Bone marrow (tissue), 2 donors: ENCODE results near the gene STBD1.
"Not testable (repeated sequence)": the region's sequence is repeated elsewhere in the genome, so short reads cannot be mapped to it uniquely, and the experiment has no call there.

Experiments
- DNase-seq, 2 donors: peaks; one replicate each; lab custom pipeline; 2025; lab: John Stamatoyannopoulos, UW

Gene STBD1

DNA sequence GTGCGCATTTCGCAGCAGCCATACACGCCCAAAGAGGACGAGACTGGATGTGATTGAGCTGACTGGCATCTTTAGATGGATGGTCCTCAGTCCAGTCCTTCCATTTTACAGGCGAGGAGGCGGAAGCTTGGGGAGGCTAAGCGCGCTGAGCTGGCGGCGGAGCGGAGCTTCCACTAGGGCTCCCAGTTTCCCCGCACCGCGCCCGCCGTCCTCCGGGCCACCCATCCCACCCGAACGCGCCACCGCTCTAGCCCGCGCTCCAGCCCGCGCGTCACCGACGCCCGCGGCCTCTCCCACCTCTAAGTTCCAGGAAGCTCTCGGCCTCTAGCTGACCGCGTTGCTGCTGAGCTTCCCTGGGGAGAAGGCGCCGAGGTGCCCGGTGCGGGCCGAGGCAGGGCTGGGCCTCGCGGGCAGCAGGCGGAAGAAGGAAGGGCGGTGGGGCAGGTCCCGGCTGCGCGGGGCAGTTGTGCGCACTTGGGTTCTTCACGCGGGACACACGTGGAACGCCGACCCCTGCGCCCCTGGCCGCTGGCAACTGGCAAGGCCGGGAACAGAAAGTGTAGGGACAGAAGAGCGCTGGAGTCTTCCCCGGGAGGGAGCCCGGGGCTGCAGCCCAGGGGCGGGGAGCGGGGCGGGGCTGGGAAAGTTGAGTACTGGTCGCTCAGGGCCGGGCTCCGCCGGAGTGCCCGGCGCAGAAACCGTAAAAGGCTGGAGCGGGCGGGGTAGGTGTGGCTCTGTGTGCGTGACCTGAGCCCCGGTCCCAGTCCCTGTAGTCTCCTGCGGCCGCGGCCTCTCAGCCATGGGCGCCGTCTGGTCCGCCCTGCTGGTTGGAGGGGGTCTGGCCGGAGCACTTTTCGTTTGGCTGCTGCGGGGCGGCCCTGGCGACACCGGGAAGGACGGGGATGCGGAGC is at the start of gene STBD1:
Gene STBD1 (plus strand): TSS at position 763 of the 911 bp plus-strand sequence. CDS start 37 bp downstream, at position 800.
- DNase-seq = peak in 1 of 2 donors; percentile 46

DNA sequence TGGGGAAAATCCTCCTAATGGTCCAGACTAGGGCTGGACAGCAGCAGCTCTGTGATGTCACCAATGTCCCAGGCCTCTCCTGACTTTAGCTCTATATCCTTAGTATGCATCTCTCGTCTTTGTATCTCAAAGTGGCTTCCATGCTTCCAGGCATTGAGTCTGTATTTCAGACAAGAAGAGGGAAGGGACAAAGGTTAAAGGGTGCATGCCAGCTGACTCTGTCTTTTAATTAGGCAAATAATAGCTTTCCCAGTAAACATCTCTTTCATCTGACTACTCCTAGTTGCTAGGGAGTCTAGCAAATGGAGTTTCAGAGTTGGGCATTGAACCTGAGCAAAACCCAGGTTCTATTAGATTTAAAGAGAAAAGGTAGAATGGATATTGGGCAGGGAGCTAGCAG is 49.6 kb upstream of the STBD1 start:
- DNase-seq = no peak

DNA sequence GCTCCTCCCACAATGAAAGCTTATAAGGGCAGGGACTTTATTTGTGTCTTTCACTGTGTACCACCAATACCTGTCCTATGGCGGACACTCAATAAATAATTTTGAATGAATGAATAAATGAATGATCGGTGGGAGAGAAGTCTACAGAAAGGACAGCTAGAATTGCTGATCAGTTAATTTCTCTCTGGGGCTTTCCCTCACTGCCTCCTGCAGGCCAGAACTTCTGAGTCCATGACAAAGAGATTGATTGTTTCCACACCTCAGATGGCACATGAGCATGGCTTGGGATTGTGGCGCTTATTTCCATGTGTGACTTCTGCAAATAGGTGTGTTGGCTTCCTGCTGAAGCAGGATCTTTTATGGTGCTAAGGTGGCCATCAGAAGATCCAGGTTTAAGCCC is 48.7 kb upstream of the STBD1 start:
- DNase-seq = no peak

DNA sequence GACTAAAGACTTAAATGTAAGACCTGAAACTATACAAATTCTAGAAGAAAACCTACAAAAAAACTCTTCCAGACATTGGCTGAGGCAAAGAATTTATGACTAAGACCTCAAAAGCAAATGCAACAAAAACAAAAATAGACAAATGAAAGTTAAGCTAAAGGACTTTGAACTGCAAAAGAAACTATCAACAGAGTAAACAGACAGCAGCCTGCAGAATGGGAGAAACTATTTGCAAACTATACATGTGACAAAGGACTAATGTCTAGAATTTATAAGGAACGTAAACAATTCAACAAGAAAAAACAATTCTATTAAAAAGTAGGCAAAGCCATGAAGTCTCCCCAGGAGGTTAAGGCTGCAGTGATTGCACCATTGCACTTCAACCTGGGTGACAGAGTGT is 46.0 kb upstream of the STBD1 start:
- no peak for DNase-seq

DNA sequence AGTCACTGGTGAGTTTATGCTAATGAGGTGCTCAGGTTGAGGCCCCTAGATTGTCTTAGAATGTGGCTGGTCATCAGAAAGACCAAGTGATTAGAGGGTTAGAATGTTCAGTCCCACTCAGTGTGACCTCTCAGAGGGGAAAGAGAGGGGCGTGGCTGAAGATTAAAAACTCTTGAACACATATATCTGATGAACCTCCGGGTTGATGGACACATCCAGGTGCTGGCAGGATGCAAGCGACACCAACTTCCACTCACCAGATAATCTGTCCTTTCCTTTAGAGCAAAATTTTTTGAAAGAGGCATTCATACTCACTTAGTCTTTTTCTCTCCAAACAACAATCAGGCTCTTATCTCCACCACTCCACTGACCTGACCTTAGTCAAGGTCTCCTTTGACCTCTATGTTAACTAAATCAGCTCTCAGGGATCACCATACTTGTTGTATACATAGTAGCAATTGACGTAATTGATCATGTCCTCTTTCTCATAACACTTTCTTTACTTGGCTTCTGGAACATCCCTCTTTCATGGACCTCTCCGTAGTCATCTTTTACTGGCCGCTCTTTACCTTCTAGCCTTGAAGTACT is 40.8 kb upstream of the STBD1 start:
- DNase-seq = no peak

DNA sequence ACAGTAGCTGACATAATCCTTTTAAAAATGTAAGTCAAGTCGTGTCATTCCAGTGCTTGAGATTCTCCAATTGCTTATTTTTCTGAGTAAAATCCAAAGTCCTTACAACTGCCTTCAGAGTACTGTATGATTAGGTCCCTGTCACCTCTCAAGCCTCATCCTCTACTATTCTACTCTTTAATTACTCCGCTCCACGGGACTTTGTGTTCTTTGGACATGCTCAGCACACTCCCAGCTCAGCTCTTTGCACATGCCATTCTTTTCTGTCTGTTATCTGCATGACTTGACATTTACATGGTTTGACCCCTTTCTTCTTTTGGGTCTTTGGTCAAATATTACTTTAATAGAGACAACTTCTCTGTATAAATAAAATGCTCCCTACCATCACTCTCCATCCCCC is 39.9 kb upstream of the STBD1 start:
- no peak for DNase-seq

DNA sequence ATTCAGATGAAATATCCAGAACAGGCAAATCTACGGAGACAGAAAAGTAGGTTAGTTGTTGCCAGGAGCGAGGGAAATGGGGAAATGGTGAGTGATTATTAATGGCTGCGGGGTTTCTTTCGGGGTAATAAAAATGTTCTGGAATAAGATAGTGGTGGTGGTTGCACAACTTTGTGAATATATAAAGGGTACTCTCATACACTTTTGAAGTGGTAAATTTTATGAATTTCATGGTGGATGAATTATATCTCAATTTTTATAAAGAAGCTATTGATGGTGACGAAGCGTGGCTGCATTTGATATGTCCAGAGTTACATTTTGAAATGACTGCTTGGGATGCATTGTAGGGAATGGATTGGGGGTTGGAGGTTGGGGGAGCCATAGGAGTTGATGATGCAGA is 38.7 kb upstream of the STBD1 start:
- no peak for DNase-seq

DNA sequence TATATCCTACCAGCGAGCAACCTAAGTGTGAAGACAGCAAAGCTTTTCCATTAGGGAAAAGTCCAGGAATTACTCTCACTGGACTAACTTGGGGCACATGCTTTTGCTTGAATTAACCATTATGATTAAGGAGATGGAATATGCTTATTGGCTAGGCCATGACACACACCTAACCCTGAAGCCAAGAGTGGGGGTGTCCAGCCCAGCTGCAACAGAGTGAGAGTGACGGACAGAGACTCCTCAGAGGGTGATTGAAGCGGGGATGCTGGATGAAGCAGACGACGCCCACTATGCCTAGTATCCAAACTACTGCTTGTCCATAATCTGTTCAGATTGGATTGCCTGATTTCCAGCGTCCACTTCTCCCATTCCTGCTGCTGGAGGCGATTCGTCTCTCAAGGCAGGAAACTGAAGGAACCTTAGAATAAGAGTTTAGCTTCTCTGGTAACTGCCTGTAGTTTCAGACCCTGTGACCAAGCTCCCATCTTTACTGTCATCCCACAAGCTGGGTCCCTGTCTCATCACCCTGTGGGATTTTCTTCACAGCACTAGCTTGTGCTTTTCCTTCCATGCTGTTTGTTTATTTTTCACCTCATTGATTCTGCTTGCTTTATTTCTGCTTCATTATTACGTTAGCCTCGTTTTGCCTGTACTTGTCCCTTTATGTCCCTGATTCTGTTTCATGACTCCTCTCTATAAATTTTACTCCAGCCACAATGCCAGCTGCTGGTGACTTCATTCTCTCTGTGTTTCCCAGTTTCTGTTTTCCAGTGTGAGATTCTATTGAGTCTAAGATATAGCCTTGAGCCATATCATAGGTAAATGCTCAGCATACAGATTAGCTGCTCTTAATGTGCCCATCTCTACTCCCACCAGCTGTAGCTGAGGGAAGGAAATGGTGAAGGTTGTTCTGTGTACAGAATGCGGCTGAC is 36.0 kb upstream of the STBD1 start:
- no peak for DNase-seq

DNA sequence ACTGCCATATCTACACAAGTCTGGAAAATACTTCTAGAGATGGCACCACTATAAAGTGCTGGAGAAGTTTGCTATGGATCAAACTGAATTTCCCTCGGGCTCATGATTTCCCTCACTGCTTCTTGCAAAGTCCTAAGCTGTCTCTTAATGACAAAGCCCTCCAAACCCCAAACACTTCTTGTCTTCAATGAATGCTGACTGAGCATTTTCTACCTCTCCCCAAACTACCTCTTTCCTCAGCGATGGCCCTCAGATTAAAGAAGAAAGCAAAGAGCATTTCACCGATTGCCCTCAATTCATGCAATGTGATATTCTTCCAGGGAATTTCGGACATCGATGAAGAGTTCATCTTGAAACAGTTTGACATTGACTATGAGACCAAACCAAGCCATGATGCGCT is 35.3 kb upstream of the STBD1 start:
- DNase-seq = no peak

DNA sequence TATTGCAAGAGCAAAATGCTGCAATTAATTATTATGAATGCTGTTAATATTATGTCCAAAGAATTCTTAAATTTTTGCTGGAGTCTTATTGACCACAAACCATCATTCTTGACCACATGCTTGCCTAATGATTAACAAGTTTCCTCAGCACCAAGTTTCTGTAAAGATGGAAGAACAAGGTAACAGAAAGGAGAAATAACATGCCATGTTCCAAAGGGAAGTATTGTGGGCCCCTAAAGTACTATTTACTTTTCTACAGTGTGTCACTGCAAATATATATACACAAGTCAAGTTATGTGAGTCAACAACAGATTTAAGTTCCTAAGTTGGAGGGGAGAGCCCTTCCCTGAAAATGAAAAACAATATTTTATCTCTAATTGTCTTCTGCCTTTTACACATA is 34.5 kb upstream of the STBD1 start:
- no peak for DNase-seq

DNA sequence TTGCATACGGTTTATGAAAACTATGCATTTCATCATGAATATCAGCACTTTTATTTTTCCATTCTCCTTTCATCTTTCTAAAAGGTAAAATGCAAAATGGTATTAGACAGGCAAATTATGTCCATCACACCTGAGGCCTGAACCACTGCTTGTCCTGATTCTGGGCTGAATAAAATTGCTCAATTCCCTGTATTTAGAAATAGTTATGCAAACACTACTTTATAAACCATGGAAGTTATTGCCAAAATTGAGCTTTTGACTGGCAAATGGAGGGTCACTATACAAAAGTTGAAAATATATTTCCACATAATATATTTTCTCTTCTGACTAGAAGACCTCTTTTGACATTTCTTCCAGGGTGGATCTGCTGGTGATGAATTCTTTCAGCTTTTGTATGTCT is 34.0 kb upstream of the STBD1 start:
- DNase-seq = no peak

DNA sequence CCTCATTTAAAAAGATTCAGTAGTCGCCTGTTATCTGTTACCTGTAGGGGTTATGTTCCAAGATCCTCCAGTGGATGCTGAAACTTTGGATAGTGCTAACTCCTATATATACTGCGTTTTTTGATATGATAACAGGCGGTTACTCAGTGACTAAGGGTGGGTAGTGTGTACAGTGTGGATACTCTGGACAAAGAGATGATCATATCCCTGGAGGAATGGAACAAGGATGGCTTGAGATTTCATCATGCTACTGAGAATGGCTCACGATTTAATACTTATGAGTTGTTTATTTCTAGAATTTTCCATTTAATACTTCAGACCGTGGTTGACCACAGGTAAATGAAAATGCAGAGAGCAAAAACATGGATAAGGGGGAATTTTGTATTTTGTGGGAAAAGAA is 33.5 kb upstream of the STBD1 start:
- no peak for DNase-seq

DNA sequence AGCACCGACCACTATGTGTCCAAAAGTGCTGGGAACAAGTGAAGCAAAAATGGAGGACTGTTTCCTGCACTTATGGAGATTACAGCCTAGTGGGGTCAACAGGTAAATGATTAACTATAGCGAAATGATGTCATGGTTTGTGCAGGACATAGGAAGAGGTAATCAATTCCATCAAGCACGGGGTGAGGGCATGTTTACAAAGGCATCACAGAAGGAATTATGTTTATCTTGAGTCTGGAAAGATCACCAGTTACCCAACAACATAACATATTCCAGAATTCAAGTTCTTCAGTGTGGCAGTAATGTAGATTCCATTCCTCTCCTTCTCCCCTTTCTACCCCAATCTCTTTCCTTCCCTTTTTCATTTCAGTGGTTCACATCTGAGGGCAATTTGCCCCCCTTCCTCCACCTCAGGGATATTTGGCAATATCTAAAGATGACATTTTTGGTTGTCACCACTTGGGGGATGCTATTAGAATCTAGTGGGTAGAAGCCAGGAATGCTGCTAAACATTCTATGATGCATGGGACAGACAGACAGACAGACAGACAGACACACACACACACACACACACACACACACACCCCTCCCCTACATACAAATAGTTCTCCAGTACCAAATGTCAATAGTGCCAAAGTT is 30.9 kb upstream of the STBD1 start:
- DNase-seq = no peak

DNA sequence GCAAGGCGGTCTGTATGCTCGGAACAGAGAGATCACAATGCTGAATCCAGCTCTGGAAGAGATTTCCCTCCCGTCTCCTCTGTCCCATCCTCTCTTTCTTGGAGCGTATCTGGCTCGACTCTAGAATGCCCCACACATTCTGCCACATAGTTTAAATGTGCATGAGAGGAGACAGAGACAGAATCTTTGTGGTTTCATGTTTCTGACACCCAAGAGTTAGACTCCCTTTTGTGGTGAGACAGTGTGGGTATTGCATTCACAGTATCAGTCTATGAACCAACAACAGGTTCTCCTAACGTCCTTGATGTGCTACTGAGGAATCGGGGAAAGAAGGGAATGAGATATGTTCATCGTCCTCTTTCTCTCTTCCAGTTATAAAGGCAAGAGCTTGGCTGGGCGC is 29.7 kb upstream of the STBD1 start:
- no peak for DNase-seq

DNA sequence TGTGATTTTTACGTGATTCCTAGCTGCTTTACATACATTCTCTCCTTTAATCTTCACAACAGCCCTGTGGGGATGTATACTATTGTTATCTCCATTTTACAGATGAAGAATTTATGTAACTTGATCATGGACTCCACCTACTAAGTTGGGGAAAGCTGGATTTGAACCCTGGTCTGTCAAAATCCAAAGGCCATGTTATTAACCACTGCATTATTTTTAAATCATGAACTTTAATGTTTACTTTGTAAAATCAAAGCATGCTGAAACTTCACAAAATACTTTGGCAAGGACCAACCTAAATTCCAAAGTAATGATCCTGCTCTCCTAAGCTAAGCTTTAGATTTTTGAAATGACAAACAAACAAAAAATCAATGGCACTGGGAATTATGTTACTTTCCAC is 28.9 kb upstream of the STBD1 start:
- no peak for DNase-seq

DNA sequence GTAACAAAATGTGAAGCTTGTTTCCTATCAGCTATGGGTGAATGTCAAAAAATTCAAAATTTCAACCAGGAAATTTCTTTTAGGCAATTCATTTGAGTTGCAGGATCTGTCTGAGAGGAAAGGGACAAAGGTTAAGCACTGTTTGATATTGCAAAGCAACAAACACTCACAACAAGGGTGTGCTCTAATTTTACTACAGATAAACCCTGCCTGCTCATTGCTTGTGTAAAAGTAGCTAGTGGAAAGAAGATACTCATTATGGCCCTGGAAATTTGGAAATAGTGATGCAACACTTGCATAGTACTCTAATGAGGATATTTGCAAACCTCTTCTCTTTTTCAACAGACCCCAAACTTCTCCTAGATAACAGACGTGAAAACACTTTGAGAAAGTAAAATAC is 27.9 kb upstream of the STBD1 start:
- no peak for DNase-seq

DNA sequence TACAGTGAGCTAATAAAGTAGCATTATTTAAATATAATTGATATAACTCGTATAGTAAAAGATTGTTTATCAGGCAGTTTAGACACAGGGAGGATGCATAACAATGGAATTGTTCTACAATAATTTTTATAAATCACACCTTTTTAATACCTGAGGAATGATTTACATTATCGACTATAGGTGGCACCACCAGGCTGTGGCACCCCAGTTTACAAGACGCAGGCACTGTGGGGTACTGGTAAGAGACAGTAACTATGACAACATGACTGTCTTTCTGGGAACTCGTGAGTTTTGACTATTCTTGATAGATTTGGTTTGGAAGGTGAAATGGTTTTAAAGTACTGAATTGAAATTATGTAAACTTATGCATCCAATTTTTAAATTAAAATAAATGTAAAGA is 27.1 kb upstream of the STBD1 start:
- no peak for DNase-seq

DNA sequence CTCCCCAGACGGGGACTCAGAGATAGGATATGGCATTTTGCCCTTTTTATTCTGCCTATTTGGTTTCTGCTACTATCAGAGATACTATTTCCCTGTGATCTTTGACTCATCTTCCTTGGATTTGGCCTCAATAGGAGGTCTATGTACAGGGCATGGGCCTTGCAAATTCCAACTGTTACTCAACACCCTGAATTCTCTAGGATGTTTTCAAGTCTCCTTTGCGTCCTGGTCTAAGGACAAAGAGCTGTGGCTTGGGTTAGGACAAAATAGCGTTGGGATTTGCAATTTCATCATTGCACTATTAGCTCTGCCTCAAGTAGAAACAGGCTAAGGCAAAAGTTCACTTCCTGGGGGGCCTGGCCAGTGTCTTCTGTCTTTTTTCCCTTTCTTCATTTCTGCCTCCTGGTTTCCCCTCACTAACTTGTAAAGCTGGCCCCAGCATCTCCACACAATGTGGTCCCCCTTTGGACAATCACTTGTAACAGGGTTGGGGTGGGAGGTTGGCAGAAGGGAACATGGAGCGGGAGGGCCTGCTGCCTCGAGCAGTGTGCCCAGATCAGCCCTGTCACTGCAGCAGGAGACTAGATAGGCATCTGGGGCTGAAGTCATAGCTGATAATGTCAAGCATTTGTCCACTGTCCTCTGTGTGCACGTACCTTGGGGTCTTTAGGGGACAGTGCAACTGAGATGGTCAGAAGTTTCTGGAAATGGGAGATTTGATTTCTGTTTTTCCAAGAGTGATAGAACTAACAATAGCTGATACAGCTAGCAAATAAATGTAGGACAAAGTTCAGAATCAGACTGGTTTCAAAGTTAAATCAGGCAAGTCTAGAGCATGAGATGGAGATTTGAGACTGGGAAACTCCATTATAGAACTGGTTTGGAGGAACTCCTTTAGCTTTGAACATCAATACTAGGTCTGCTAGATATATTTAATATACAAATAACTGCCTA is 25.8 kb upstream of the STBD1 start:
- DNase-seq = no peak

DNA sequence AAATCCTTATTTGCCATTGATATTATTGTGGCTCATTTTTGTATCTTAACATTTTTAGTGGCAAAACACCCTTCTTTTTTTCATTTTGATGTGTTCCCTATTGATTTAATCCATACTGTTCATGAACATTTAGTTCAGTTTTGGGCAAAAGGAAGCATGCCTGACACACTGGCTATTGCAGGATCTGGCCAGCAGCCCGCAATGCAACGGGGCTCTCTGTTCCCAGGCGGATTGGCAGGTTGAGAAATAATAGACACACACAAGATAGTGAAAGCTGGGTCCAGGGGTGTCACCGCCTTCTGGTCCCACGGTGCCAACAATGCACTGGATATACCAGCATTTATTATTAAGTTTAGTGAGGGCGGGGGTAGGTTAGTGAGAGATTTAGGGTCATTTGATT is 24.9 kb upstream of the STBD1 start:
- DNase-seq = not testable (repeated sequence)

DNA sequence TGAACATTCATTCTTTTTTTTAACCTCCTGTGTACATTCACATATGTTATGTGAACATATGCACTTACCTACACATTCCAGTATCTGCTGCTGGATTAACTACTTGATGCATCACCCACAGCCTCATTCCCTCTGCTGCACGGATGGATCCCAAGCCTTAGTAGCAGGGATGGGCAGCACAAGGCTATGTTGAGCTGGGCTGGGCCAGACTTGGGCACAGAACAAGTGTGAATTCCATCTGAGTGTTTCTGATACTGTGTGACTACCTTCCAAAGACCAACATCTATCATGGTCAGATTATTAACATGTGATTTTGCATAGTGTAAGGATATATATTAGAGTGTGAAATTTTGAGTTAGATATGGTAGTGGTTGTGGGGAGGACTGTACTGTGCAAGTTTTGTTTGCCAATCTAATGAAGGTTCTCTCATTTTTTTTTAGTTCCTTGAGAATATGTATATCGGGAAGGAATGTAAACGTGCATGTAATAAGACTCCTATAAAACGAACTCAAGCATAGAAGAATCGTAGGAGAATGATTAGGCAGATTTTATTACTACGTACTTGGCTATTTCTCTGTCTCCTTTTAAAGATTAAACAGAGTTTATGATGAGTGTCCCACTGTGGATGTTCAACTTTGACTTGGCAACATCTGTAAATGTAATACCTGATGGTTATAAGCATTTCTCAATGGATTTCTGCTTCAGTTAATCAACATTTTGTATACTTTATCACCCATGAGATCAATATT is 23.4 kb upstream of the STBD1 start:
- no peak for DNase-seq
